Parathyroid adenoma (tissue), 2 donors: ENCODE data around the gene ABCC2.
"Not testable (repeated sequence)": the region's sequence is repeated elsewhere in the genome, so short reads cannot be mapped to it uniquely, and the experiment has no call there.

Experiments used
- H2AFZ ChIP-seq: fragments of 300-600 bp; sonication (generic); one replicate; pipeline ENCODE4 v1.7.0; 2017; ENCODE audit warnings: antibody characterized with exemption, mild to moderate bottlenecking
- H3K27ac ChIP-seq: fragments of 300-600 bp; sonication (generic); one replicate; pipeline ENCODE4 v1.7.0; 2017
- H3K27me3 ChIP-seq: fragments of 300-600 bp; sonication (generic); one replicate; pipeline ENCODE4 v1.7.0; 2017; ENCODE audit warnings: low read length; ENCODE audit not compliant: control insufficient read depth, insufficient read depth
- H3K36me3 ChIP-seq: fragments of 300-600 bp; sonication (generic); one replicate; pipeline ENCODE4 v1.7.0; 2017; ENCODE audit warnings: low read length; ENCODE audit not compliant: control insufficient read depth, insufficient read depth
- H3K4me1 ChIP-seq: fragments of 300-600 bp; sonication (generic); one replicate; pipeline ENCODE4 v1.7.0; 2017; ENCODE audit warnings: control low read depth
- H3K4me2 ChIP-seq: fragments of 300-600 bp; sonication (generic); one replicate; pipeline ENCODE4 v1.7.0; 2017; ENCODE audit warnings: low read length
- H3K4me3 ChIP-seq: fragments of 300-600 bp; sonication (generic); one replicate; pipeline ENCODE4 v1.7.0; 2017; ENCODE audit warnings: low read depth, low read length
- H3K79me2 ChIP-seq: fragments of 300-600 bp; sonication (generic); one replicate; pipeline ENCODE4 v1.7.0; 2017; ENCODE audit warnings: control low read depth
- H3K9ac ChIP-seq: fragments of 300-600 bp; sonication (generic); one replicate; pipeline ENCODE4 v1.7.0; 2017; ENCODE audit warnings: mild to moderate bottlenecking
- H3K9me3 ChIP-seq: fragments of 300-600 bp; sonication (generic); one replicate; pipeline ENCODE4 v1.7.0; 2017; ENCODE audit warnings: low read length; ENCODE audit not compliant: control insufficient read depth
- TF ChIP-seq, protein P1 (sequence below): fragments of 300-600 bp; sonication (generic); IDR thresholded peaks from one replicate; pipeline ENCODE4 v1.7.0; 2017; ENCODE audit warnings: antibody characterized with exemption, mild to moderate bottlenecking
- donor health status: primary hyperparathyroidism.

Gene ABCC2

DNA sequence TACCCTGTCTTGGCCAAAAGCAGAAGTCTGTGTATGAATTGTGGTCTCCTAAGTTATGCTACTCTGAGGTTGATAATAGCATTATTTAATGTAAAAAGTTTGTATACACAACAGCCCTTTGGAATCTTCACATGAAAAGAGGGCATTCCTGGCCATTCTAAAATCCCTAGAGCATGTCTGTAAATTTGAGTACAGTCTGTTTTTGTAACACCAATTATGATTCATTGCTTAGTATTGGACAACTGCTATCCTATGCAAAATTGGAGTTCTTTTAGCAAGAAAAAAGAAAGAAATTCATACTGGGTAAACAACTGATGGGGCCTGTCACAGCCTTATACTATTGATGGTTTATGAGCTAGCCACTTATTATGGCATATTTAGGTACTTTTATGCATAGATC, 40.2 kb upstream of the ABCC2 start:
- H3K27me3 ChIP-seq: no peaks in the 10 kb centered on the region
- no peaks in the 10 kb centered on the region for H3K36me3 ChIP-seq
- H3K79me2 ChIP-seq: peaks cover 3% of the 10 kb centered on the region
- H3K4me1 ChIP-seq: no peaks in the 10 kb centered on the region
- no peaks in the 10 kb centered on the region for H3K9me3 ChIP-seq
- no peak overlapping the region for H3K4me2 ChIP-seq
- no peak overlapping the region for H3K4me3 ChIP-seq
- TF ChIP-seq, protein P1, sequence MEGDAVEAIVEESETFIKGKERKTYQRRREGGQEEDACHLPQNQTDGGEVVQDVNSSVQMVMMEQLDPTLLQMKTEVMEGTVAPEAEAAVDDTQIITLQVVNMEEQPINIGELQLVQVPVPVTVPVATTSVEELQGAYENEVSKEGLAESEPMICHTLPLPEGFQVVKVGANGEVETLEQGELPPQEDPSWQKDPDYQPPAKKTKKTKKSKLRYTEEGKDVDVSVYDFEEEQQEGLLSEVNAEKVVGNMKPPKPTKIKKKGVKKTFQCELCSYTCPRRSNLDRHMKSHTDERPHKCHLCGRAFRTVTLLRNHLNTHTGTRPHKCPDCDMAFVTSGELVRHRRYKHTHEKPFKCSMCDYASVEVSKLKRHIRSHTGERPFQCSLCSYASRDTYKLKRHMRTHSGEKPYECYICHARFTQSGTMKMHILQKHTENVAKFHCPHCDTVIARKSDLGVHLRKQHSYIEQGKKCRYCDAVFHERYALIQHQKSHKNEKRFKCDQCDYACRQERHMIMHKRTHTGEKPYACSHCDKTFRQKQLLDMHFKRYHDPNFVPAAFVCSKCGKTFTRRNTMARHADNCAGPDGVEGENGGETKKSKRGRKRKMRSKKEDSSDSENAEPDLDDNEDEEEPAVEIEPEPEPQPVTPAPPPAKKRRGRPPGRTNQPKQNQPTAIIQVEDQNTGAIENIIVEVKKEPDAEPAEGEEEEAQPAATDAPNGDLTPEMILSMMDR: no peak
- H3K27ac ChIP-seq: no peak overlapping the region
- H2AFZ ChIP-seq: no peak overlapping the region
- no peak overlapping the region for H3K9ac ChIP-seq

DNA sequence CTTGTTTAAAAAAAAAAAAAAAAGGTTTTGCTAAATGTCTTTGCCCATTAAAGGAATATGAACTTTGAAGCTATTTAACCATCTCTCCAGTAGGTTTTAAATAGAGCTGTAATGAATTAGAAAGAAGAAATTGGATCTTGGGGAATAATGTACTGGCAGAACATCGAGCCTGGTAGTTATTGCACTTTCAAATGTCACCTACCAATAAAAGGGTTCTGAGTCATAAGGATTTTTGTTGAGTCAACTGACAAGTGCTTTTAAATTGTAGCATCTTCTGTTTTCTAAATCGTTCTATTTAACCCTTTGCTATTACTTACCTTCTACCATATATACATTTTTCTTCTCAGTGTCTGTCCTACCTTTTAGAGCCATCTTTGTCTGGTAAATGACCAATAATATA, 39.7 kb upstream of the ABCC2 start:
- H2AFZ ChIP-seq: no peak overlapping the region
- H3K79me2 ChIP-seq: peaks cover 3% of the 10 kb centered on the region
- H3K4me3 ChIP-seq: no peak overlapping the region
- no peaks in the 10 kb centered on the region for H3K4me1 ChIP-seq
- TF ChIP-seq, protein P1: no peak
- no peak overlapping the region for H3K9ac ChIP-seq
- H3K4me2 ChIP-seq: no peak overlapping the region
- H3K36me3 ChIP-seq: no peaks in the 10 kb centered on the region
- H3K9me3 ChIP-seq: no peaks in the 10 kb centered on the region
- H3K27ac ChIP-seq: no peak overlapping the region
- no peaks in the 10 kb centered on the region for H3K27me3 ChIP-seq

DNA sequence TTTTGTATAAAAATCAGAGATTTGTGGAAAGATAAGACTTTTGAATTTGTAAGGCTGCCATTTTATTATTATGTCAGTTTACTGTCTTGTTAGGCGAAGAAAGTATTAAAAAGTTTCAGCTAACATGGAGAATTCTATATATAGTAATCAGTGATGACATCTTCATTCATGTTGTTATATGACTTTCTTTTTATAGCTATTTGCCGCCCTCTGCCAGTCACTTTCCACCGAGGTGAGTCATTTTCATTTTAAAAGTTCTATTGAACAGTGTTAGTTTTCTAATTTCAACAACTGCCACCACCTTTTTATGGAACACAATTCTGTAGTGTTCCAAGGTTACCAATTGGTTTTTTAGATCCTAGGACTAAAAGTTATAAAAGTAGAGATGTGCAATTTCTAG, 38.6 kb upstream of the ABCC2 start:
- no peak overlapping the region for H3K27ac ChIP-seq
- no peaks in the 10 kb centered on the region for H3K36me3 ChIP-seq
- H3K4me2 ChIP-seq: no peak overlapping the region
- H3K9me3 ChIP-seq: no peaks in the 10 kb centered on the region
- no peak overlapping the region for H3K9ac ChIP-seq
- no peak overlapping the region for H2AFZ ChIP-seq
- TF ChIP-seq, protein P1: no peak
- no peak overlapping the region for H3K4me3 ChIP-seq
- H3K79me2 ChIP-seq: peaks cover 3% of the 10 kb centered on the region
- H3K27me3 ChIP-seq: no peaks in the 10 kb centered on the region
- H3K4me1 ChIP-seq: no peaks in the 10 kb centered on the region

DNA sequence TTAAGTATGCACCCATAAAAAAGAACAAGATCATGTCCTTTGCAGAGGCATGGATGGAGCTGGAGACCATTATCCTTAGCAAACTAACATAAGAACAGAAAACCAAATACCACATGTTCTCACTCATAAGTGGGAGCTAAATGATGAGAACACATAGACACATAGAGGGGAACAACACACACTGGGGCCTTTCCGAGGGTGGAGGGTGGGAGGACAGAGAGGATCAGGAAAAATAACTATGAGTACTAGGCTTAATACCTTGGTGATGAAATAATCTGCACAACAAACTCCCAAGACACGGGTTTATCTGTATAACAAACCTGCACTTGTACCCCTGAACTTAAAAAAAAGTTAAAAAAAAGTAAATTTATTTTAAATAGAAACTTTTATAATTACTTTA, 36.3 kb upstream of the ABCC2 start:
- H3K79me2 ChIP-seq, H3K4me2 ChIP-seq, H3K9me3 ChIP-seq, H3K9ac ChIP-seq, H3K36me3 ChIP-seq, H3K4me3 ChIP-seq, H3K4me1 ChIP-seq, H2AFZ ChIP-seq, H3K27ac ChIP-seq, H3K27me3 ChIP-seq: not testable (repeated sequence)

DNA sequence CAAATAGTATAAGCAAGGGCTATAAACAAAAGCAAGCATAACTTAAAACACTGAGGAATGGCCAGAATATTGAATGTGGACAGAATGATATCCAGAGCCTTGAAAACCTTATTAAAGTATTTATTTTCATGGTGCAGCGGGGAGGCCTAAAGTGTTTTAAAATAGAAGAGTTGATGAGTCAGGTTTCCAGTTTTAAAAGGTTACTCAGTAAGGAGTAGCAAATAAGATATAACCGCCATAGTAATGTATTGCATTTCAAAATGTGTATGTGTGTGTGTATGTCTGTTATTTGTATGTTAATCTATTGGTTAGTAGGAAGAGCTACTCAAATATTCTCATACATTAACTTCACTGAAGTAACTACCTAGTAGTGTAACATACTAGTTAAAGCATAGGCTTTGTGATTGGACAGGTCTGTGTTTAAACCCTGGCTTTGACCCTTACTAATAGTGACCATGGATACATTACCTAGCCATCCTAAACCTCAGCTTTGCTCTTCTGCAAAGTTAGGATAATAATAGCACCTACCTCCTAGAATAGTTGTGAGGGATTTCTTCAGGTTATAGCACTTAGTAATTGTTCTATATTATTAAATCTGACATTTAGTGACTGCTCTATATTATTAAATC, 33.5 kb upstream of the ABCC2 start:
- H3K4me2 ChIP-seq: no peak overlapping the region
- TF ChIP-seq, protein P1: no peak
- H3K79me2 ChIP-seq: no peaks in the 10 kb centered on the region
- no peaks in the 10 kb centered on the region for H3K9me3 ChIP-seq
- no peaks in the 10 kb centered on the region for H3K36me3 ChIP-seq
- no peak overlapping the region for H3K9ac ChIP-seq
- no peak overlapping the region for H3K4me3 ChIP-seq
- no peak overlapping the region for H2AFZ ChIP-seq
- H3K4me1 ChIP-seq: no peaks in the 10 kb centered on the region
- no peaks in the 10 kb centered on the region for H3K27me3 ChIP-seq
- H3K27ac ChIP-seq: no peak overlapping the region
